NCI-H2196 treated with DMSO at 0.1 percent for 48 hours (cell line): ENCODE data around the gene ROBO1.

Experiments used
- DNase-seq: peaks from one replicate; lab custom pipeline; 2025; ENCODE audit not compliant: unreplicated experiment; lab: John Stamatoyannopoulos, UW

Gene ROBO1

GRCh38 chr3:78670094-78670493, 1097.7 kb downstream of the ROBO1 start:
- no peak for DNase-seq

DNA sequence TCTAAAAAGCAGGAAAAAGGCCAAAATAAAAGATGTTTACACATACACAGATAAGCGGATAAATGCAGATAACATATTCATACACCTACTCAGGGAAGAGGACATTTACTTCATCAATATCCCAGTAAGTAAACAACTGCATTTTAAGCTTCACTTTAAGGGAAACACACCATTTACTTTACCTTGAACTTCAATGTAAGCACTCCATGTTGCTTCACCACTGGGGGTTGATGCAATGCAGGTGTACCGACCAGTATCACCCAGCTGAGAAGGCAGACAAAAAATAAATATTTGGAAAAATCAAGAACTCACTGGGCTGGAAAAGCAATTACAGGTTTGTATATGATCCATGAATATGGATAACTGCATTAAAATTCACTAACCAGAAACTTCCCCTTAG, 1099.5 kb downstream of the ROBO1 start:
- no peak for DNase-seq

DNA sequence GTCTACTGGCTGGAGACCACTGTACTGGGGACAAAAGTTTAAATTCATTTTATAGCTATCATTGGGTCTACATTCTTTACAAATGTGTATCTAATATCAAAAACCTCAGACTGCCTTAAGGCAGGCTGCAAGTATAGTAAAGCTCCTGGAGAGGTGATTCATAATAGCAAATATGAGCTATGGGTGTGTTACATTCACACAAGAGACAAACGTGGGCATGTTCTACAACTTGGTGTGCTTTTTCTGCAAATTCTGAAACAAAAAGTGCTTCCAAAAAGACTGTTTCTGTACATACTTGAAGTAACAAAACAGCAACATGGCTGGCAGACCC, 1101.4 kb downstream of the ROBO1 start:
- no peak for DNase-seq

DNA sequence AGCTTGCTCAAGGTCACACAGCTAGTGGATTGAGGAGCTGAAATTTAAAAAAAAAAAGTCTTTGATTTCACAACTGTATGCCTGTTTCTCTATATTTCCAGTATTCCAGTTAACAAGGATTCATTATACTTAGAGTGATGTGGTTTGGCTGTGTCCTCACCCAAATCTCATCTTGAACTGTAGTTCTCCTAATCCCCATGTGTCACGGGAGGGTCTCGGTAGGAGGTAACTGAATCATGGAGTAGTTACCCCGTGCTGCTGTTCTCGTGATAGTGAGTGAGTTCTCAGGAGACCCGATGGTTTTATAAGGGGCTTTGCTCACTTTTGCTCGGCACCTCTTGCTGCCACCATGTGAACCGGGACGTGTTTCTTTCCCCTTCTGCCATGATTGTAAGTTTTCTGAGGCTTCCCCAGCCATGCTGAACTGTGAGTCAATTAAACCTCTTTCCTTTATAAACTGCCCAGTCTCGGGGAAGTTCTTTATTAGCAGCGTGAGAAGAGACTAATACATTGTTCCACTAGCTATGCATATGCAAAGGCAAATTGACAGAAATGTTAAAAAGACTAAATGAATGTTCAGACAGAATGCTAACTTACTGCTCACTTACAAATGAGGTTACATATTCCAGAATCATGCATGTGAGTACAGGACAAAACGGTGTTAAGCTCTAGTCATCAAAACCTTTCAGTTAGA, 1101.9 kb downstream of the ROBO1 start:
- DNase-seq, result no peak

GRCh38 chr3:78665101-78665500, 1102.7 kb downstream of the ROBO1 start:
- no peak for DNase-seq

GRCh38 chr3:78660957-78661356, 1106.8 kb downstream of the ROBO1 start:
- DNase-seq, result no peak

- no peak for DNase-seq
Observed at GRCh38 chr3:78659386-78659987, 1108.3 kb downstream of the ROBO1 start.

- no peak for DNase-seq
Observed at GRCh38 chr3:78647726-78648125, 1120.1 kb downstream of the ROBO1 start.

DNA sequence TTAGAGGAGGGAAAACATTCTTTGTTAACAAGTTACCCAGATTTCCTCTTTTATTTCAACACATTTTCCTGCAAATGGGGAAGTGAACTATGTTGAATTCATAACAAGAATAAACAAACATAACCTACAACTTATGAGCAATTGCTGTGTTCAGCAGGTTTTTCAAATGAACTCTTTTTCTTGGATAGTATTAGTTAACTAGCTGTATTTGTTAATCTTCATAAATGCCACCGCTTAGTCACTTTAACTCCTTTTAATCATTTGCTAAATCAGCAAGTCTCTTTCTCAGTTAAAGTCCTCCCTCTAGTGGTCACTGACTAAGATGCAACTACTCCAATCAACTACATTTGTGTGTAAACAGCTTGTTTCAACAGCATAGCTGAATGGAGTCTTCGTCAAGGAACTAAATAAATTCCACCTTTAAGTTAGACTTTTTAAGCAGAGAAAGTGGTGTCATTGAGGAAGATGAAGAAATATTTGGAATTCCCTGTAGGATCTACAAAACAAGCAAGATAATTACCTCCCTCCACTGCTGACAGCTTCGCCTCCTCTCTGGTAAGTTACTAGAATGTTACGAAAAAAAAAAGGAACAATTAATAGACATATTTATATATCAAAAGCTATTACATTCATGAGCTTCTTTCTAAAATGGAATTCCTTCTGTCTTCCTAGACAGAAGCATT, 1122.0 kb downstream of the ROBO1 start:
- DNase-seq, result no peak

DNA sequence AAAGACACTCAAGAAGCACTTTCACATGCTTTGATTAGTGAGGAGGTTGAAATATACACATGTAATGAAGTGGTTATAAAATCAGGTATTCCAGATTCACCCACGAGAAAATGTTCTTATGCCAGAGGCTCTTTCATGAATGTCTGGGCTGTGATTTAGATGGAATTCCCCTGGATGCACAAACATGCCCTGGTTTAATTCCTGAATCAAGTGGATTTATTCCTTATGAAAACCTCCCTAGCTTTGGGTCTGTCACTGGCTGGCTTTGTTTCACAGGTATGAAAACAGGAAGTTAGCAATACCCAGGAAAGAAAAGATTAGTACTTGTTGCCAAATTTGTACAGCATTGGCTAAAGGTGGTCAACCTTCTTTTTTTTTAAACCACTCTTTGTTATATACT, 1123.0 kb downstream of the ROBO1 start:
- DNase-seq, result no peak

- no peak for DNase-seq
Observed at GRCh38 chr3:78642226-78643035, 1125.4 kb downstream of the ROBO1 start.

GRCh38 chr3:78641703-78642102, 1126.1 kb downstream of the ROBO1 start:
- DNase-seq, result no peak

- DNase-seq, result no peak
Observed at GRCh38 chr3:78634316-78634715, 1133.5 kb downstream of the ROBO1 start.

DNA sequence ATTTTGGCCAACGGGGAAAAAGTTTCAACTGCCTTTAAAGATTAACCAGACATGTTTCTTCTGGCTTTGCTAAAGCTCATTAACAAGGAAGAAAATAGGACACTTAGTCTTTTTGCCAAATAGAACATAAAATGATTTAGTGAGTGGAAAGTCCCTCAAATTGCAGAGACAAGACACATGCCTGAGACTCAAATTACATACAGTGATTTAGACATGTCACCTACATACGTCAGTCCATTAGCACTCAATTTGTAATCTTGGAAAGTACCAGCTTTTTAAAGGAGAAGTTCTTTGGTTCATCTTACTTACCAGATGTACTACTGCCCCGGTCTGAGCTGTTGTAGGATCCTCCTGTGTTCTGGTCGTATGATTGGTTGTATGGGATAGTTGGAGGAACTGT, 1134.2 kb downstream of the ROBO1 start:
- no peak for DNase-seq

- no peak for DNase-seq
Observed at GRCh38 chr3:78632925-78633553, 1134.8 kb downstream of the ROBO1 start.

DNA sequence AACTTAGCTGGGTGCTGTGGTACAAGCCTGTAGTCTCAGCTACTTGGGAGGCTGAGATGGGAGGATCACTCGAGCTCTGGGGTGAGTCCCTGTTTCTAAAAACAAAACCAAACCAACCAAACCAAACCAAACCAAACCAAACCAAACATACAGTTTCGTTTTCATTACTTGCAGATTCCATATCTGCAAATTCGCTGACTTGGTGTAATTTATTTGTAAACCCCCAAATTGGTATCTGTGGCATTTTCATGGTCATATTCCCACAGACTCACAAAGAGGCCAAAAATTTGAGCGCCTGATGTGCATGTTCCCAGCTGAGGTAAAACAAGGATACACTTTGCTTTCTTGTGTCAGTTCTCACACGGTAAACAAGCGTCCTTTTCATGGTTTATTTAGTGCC, 1138.3 kb downstream of the ROBO1 start:
- no peak for DNase-seq

DNA sequence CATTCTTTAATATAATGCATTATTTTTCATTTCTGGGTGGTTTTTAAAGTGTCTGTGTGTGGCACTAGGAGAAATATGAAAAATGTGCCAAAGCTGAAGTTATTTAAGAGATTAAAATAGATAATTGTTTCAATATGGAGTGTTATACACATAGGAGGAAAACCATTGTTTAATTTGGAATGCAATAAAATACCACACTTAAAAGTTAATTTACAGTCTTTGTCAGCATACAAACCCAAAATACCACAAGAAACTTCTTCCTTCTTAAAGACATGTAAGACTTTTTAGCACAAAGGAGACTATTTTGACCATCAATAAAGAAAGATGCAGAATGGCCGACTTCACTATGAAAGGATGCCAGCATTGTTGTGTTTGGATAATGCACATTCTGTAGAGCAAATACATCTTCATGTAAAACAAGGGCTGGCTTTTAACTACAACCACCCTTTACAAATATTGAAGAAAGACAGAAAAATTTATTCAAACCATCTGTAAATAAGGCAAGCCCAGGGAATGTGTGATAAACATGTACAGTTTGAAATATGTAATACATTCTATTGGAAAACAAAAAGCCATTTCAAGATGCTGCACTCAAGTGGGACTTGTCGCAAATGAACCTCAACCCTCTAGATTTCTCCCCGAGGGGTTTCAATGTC, 1146.6 kb downstream of the ROBO1 start:
- no peak for DNase-seq

DNA sequence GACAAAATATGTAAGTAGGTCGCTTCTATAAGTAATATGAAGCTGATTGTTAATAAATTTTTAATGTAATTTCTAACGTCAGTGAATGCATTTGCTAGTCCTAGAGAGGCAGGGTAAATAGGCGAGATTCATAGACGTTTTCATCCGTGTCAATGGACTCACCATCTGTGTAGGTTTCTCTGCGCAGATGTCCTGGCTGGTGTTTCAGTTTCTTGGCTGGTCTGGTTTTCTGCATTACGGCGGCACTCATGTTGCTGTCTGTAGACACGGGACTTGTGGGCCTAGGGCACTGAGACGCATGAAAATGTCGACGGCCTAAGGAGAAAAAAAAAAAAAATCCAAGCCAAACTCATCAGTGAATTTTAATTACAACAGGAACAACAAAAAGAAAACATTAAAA, 1153.3 kb downstream of the ROBO1 start:
- no peak for DNase-seq

DNA sequence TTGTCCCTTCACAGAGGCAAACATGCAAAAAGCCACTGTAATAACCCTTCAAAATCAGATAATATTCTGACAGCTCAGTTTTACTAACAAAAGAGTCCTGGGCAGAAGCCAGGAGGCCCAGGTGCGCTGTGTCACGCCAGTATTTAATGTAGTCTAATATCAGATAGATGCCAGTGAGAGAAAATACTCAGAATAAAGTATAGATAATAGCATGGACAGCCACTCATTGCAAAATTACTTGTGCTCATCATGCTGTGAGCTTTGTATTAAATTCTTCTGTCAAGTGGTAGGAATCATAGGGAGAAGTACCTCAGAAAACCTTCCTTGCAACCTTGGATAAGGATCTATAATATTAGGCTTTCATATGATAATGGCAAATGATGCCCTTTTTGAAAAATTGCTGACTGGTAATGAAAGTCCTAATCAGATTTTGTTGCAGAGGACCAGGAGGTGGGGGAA, 1154.3 kb downstream of the ROBO1 start:
- no peak for DNase-seq

DNA sequence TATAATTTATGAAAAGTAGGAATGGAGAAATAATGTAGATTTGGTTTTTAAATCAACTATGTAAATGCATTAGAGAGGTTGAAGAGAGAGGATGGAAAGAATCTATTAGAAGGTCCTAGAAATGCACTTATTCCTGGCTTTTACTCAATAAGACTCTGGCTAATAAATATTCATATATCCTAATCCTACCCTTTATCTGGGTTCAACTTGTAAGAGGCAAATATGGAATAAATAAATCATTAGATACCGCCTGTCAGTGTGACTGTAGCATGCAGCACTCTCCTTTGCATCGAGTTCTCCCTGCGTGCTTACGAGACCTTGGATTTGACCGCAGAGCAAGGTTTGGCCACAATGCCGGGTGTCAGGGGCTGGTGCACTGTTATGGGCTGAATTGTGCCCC, 1156.5 kb downstream of the ROBO1 start:
- no peak for DNase-seq
